Measurements from ENCODE around the gene RBM15. TPM values are rescaled to one million over a fixed set of nuclear protein-coding genes. Genes with fewer than 3 reads are reported as not detected.

The RBM15 gene
- total and polyA plus RNA-seq, 7 donors = 1.9 to 32.0 (median 21.0) TPM

GRCh38 chr1:110305900-110306420 lies 33.2 kb upstream of the RBM15 start:
- H3K9me3 ChIP-seq = no peaks in the 10 kb centered on the region
- no peaks in the 10 kb centered on the region for H3K36me3 ChIP-seq (ENCODE audit: insufficient read depth in 1 of 2, low read depth in 1 of 2)
- no peaks in the 10 kb centered on the region for H3K27me3 ChIP-seq (ENCODE audit: insufficient read depth in 3 of 3, low read length in 2 of 3)
- no peak for DNase-seq
- ATAC-seq = no peak
- no peak overlapping the region for H3K27ac ChIP-seq
- no peaks in the 10 kb centered on the region for H3K4me1 ChIP-seq
- TF ChIP-seq CTCF (IDR thresholded peaks at IDR 0.05) = no peak
- no peak overlapping the region for H3K4me3 ChIP-seq
- WGBS, 3 donors = 41 to 84% (median 81%) methylated on average over 2 of the region's 2 CpGs
- intact Hi-C loops (cut with DNase I) = no loop called here

- DNase-seq (no peak), ATAC-seq (no peak)
- no peak overlapping the region for H3K4me3 ChIP-seq
- no peaks in the 10 kb centered on the region for H3K36me3 ChIP-seq (ENCODE audit: insufficient read depth in 1 of 2, low read depth in 1 of 2)
- intact Hi-C loops (cut with DNase I) = no loop called here
- H3K4me1 ChIP-seq = no peaks in the 10 kb centered on the region
- WGBS, 3 donors = 71 to 79% (median 74%) methylated on average over 11 of the region's 11 CpGs
- H3K27ac ChIP-seq = no peak overlapping the region
- TF ChIP-seq CTCF (IDR thresholded peaks at IDR 0.05) = no peak
- H3K9me3 ChIP-seq = no peaks in the 10 kb centered on the region
- no peaks in the 10 kb centered on the region for H3K27me3 ChIP-seq (ENCODE audit: insufficient read depth in 3 of 3, low read length in 2 of 3)
Measured at GRCh38 chr1:110307239-110307974, 31.8 kb upstream of the RBM15 start.

- intact Hi-C loops (cut with DNase I) = no loop called here
- Histone ChIP-seq H3K4me1 (no peaks in the 10 kb centered on the region), H3K4me3 (no peak overlapping the region), H3K36me3 (ENCODE audit: insufficient read depth in 1 of 2, low read depth in 1 of 2) (no peaks in the 10 kb centered on the region), H3K27ac (no peak overlapping the region), H3K27me3 (ENCODE audit: insufficient read depth in 3 of 3, low read length in 2 of 3) (no peaks in the 10 kb centered on the region), H3K9me3 (no peaks in the 10 kb centered on the region)
- no peak for TF ChIP-seq CTCF (IDR thresholded peaks at IDR 0.05)
- DNase-seq (no peak), ATAC-seq (no peak)
- WGBS, 3 donors = 84 to 93% (median 87%) methylated on average over 3 of the region's 3 CpGs
Measured at GRCh38 chr1:110308247-110308646, 30.9 kb upstream of the RBM15 start.

GRCh38 chr1:110309139-110309538 lies 30.0 kb upstream of the RBM15 start:
- ATAC-seq = no peak
- 100% methylated on average over 1 of the region's 1 CpG for WGBS, 3 donors
- Histone ChIP-seq H3K4me1 (no peaks in the 10 kb centered on the region), H3K27ac (no peak overlapping the region), H3K27me3 (ENCODE audit: insufficient read depth in 3 of 3, low read length in 2 of 3) (no peaks in the 10 kb centered on the region), H3K36me3 (ENCODE audit: insufficient read depth in 1 of 2, low read depth in 1 of 2) (no peaks in the 10 kb centered on the region), H3K4me3 (no peak overlapping the region), H3K9me3 (no peaks in the 10 kb centered on the region)
- TF ChIP-seq CTCF (IDR thresholded peaks at IDR 0.05) = no peak
- DNase-seq = no peak
- intact Hi-C loops (cut with DNase I) = no loop called here
